ENCODE results near the gene SERPINF2.
"Not testable (repeated sequence)": the region's sequence is repeated elsewhere in the genome, so short reads cannot be mapped to it uniquely, and the experiment has no call there.

SERPINF2 gene

DNA sequence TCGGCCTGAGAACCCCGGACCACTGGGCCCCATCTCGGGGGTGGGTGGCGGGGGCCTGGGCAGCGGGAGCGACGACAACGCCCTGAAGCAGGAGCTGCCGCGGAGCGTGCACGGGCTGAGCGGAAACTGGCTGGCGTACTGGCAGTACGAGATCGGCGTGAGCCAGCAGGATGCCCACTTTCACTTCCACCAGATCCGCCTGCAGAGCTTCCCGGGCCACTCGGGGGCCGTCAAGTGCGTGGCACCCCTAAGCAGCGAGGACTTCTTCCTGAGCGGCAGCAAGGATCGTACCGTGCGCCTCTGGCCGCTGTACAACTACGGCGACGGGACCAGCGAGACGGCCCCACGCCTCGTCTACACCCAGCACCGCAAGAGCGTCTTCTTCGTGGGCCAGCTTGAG is 8.9 kb upstream of the SERPINF2 start:
- H3K36me3 Mint-ChIP-seq (ENCODE audit: low read depth), result peaks cover 100% of the 10 kb centered on the region
- intact Hi-C loops (cut with micrococcal nuclease), result no loop called here
- no peaks in the 10 kb centered on the region for H3K9me3 Mint-ChIP-seq
- H3K4me3 Mint-ChIP-seq, result no peak overlapping the region
- peaks cover 90% of the 10 kb centered on the region for H3K4me1 Mint-ChIP-seq (ENCODE audit: low read depth)
- no peaks in the 10 kb centered on the region for H3K27me3 Mint-ChIP-seq
- peak overlapping the region; percentile 51 for H3K27ac Mint-ChIP-seq

DNA sequence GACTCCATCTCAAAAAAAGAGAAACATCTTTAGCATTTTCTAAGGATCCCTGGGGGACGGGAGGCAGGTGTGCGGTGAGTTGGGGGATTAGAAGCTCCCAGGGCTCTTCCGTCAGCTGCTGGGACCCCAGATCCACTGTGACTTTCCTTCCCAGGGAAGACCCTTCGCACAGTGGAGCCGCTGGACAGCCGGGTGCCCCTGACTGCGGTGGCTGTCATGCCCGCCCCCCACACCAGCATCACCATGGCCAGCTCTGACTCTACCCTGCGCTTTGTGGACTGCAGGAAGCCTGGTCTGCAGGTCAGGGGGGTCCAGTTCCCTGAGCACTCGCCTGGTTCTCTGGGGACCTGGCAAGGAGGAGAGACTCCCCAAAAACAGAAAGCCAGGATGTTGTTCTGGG is 7.3 kb upstream of the SERPINF2 start:
- H3K4me3 Mint-ChIP-seq, result no peak overlapping the region
- H3K27ac Mint-ChIP-seq, result peak overlapping the region; percentile 92
- no peaks in the 10 kb centered on the region for H3K9me3 Mint-ChIP-seq
- peaks cover 85% of the 10 kb centered on the region for H3K36me3 Mint-ChIP-seq (ENCODE audit: low read depth)
- H3K4me1 Mint-ChIP-seq (ENCODE audit: low read depth), result peaks cover 74% of the 10 kb centered on the region
- H3K27me3 Mint-ChIP-seq, result no peaks in the 10 kb centered on the region
- intact Hi-C loops (cut with micrococcal nuclease), result loop anchor here (5.0 kb wide), 1 partner anchor 47 kb away; no protein-coding TSS in a partner anchor

DNA sequence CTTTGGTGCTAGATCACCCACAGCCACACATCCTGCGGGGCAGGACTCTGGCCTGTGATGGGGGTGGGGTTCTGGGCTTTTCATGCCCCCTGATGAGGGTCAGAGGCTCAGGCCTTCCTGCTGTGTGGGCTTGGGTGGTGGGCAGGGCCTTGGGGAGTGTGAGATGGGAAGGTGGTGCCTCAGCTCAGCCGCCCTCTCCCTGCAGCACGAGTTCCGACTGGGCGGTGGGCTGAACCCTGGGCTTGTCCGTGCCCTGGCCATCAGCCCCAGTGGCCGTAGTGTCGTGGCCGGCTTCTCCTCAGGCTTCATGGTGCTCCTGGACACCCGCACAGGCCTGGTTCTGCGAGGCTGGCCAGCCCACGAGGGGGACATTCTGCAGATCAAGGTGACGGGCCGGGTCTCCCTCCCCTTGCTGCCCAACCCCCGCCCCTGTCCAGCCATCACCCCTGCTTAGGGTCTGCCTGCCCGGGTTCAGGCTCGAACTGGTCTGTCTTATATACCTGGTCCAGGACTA is 6.8 kb upstream of the SERPINF2 start:
- H3K9me3 Mint-ChIP-seq, result no peaks in the 10 kb centered on the region
- H3K36me3 Mint-ChIP-seq (ENCODE audit: low read depth), result peaks cover 80% of the 10 kb centered on the region
- H3K4me3 Mint-ChIP-seq, result no peak overlapping the region
- no peaks in the 10 kb centered on the region for H3K27me3 Mint-ChIP-seq
- H3K27ac Mint-ChIP-seq, result peak overlapping the region; percentile 92
- intact Hi-C loops (cut with micrococcal nuclease), result loop anchor here (5.0 kb wide), 1 partner anchor 46 kb away; no protein-coding TSS in a partner anchor
- H3K4me1 Mint-ChIP-seq (ENCODE audit: low read depth), result peaks cover 69% of the 10 kb centered on the region

DNA sequence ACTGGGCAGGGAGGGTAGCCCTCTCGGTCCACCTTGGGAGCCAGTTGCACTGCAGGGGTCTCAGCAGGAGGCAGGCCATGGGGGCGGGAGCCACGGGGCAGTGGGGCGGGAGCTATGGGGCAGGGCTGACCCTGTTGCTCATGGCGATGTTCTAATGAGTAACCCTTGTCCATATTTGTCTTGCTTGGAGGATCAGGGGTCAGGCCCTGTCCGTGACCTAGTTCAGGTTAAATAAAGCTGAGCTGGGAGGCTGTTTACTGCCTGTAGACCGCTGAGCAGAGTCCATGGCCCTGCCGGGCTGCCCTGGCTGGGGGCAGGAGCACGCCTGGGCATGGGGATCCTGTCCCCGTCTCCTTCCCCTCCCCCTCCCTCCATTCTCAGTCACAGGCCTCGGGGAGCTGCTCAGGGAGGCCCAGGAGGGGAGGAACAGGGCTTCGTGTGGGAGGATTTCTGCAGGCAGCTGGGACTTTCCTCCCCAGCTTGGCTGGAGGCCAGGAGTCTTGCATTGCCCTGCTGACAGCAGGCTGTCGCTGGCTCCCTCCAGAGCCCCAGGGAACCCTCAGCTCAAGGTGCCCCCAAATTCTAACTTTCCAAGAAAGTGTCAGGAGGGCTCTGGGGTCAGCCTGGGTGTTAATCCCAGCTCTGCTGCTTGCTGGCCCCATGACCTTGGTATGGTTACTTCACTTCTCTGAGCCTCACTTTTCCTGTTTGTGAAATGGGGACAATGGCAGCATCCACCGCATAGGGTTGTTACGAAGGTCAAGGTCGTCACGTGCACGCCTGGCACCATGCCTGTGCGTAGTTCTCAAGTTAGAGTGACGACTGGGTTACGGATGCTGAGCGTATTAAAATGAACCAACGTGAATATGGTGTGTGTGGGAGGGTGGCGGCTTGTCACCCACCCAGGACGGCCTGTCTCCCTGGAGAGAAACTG is 6.1 kb upstream of the SERPINF2 start:
- intact Hi-C loops (cut with micrococcal nuclease), result loop anchor here (5.0 kb wide), 1 partner anchor 46 kb away; no protein-coding TSS in a partner anchor
- Mint-ChIP-seq H3K27ac (peak overlapping the region; percentile 92), H3K4me1 (ENCODE audit: low read depth) (peaks cover 68% of the 10 kb centered on the region), H3K36me3 (ENCODE audit: low read depth) (peaks cover 74% of the 10 kb centered on the region), H3K4me3 (peak overlapping the region; percentile 51), H3K9me3 (no peaks in the 10 kb centered on the region), H3K27me3 (no peaks in the 10 kb centered on the region)

DNA sequence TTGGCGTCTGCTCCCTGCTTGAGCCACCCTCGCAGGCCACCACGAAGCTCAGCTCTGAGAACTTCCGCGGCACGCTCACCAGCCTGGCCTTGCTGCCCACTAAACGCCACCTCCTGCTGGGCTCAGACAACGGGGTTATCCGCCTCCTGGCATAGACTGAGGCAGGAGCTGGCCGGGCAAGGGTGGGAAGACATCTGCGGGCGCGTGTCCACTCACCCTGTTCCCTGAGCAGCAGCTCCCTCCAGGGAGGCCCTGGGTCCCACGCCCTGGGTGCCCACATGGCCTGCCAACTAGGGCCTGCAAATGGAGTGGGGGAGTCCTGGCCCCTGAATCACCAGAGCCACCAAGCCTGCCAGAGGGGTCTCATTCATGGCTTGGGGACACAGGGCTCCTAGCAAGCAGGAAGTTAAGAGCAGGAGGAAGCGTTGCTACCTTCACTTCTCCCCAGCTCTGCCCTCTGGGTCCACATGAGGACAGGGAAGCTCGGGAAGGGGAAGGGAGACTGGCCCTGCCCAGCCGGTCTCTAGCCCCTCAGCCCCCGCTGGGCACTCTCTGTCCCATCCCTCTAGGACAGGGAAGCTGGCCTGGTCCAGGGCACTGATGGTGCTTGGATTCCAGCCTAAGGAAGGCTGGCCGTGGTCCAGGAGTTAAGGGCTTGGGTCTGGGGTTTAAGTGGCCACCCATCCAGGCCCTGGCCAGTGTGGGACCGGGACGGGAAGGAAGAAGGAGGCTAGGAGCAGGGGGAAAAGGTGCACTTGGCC is 5.0 kb upstream of the SERPINF2 start:
- intact Hi-C loops (cut with micrococcal nuclease), result loop anchor here (5.0 kb wide), 1 partner anchor 45 kb away; no protein-coding TSS in a partner anchor
- peak overlapping the region; percentile 51 for H3K4me3 Mint-ChIP-seq
- H3K4me1 Mint-ChIP-seq (ENCODE audit: low read depth), result peaks cover 73% of the 10 kb centered on the region
- peak overlapping the region; percentile 92 for H3K27ac Mint-ChIP-seq
- H3K9me3 Mint-ChIP-seq, result no peaks in the 10 kb centered on the region
- H3K27me3 Mint-ChIP-seq, result no peaks in the 10 kb centered on the region
- H3K36me3 Mint-ChIP-seq (ENCODE audit: low read depth), result peaks cover 74% of the 10 kb centered on the region

DNA sequence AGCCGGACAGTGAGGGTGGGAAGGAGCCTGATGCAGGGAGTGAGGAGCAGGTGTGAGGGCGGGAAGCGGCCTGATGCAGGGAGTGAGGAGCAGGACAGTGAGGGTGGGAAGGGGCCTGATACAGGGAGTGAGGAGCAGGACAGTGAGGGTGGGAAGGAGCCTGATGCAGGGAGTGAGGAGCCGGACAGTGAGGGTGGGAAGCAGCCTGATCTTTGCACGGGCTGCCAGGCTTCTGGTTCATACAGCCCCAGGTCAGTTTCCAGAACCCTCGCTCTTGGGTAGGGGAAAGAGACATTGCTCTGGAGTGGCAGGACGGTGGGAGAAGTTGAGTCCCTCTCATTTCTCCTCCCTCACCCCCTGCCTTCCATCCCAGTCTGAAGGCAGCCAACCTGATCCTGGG is 772 bp upstream of the SERPINF2 start:
- Mint-ChIP-seq H3K27ac (peak overlapping the region; percentile 42), H3K4me1 (ENCODE audit: low read depth) (peaks cover 37% of the 10 kb centered on the region), H3K36me3 (ENCODE audit: low read depth) (peaks cover 57% of the 10 kb centered on the region)
- H3K27me3 Mint-ChIP-seq; H3K4me3 Mint-ChIP-seq; intact Hi-C loops (cut with micrococcal nuclease); H3K9me3 Mint-ChIP-seq: not testable (repeated sequence)

DNA sequence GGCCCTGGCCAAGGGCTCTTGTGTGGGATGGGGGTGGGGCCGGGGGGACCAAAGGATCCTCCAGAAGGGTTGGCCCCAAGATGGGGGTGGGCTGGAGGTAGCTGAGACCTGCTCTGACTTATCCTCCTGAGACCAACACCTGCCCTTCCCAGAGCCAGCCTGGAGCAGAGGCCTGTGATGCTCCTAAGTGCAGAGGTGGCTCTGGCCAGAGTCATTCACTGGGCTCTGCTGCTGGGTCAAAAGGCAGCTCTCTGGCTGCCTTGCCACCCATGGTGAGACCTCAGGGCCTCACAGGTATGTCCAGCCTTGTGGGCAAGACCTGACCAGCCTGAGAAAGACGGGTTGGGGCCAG is 393 bp downstream of the SERPINF2 start:
- Mint-ChIP-seq H3K4me1 (ENCODE audit: low read depth) (peaks cover 25% of the 10 kb centered on the region), H3K4me3 (no peak overlapping the region), H3K9me3 (no peaks in the 10 kb centered on the region), H3K27ac (peak overlapping the region; percentile 42), H3K27me3 (no peaks in the 10 kb centered on the region), H3K36me3 (ENCODE audit: low read depth) (peaks cover 57% of the 10 kb centered on the region)
- intact Hi-C loops (cut with micrococcal nuclease), result no loop called here

DNA sequence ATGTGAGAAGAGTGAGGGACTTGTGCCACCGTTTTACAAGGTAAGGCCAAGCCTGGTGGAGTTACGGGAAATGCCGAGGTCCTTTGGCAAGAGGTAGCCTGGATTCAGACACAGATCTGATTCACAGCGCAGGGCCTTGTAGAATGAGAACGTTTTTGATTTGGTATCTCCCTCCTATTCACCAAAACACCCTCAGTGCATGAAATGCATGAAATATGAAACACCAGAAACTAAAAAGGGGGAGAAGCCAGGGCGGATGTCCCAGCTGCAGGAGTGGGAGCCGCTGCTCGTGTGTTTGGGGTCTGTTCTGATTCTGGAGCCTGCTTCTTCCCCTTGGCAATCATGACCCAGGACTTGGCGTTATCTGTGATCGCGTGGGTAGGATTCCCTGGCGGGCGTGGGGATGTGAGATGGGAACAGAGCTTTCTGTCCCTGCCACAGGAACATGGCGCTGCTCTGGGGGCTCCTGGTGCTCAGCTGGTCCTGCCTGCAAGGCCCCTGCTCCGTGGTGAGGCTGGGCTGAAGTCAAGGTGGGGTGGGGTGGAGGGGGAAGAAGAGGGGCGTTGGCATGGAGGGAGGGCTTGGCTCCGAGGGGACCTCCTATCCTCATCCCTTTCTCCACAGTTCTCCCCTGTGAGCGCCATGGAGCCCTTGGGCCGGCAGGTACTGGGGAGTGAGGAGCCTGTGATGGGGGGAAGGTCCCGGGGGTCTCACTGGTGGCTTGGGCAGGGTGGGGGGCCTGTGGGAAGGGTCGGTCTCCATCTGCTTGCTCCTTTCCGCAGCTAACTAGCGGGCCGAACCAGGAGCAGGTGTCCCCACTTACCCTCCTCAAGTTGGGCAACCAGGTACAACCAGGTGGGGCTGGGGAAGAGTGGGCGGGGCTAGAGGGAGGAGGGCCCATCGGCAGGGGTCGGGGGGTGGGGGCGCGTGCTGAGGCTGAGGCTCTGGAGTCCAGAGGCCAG is 2.2 kb downstream of the SERPINF2 start:
- Mint-ChIP-seq H3K36me3 (ENCODE audit: low read depth) (peaks cover 60% of the 10 kb centered on the region), H3K9me3 (no peaks in the 10 kb centered on the region), H3K4me3 (no peak overlapping the region), H3K27ac (no peak overlapping the region), H3K4me1 (ENCODE audit: low read depth) (peaks cover 33% of the 10 kb centered on the region), H3K27me3 (no peaks in the 10 kb centered on the region)
- intact Hi-C loops (cut with micrococcal nuclease), result no loop called here

DNA sequence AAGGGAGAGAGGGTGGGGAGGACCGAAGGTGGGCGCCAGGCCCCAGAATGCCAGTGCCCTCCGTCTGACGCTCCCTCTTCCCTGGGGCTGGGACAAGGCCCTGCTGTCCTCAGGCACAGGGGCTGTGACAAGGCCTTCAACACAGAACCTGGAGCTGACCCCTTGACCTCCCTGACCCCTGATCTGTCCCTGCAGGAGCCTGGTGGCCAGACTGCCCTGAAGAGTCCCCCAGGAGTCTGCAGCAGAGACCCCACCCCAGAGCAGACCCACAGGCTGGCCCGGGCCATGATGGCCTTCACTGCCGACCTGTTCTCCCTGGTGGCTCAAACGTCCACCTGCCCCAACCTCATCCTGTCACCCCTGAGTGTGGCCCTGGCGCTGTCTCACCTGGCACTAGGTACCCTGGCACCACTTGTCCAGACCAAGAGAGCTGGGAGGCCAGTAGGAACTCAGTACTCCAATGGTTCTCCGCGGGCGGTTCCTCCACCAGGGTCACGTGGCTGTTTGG is 2.9 kb downstream of the SERPINF2 start:
- H3K36me3 Mint-ChIP-seq (ENCODE audit: low read depth), result peaks cover 60% of the 10 kb centered on the region
- no peaks in the 10 kb centered on the region for H3K9me3 Mint-ChIP-seq
- H3K4me3 Mint-ChIP-seq, result no peak overlapping the region
- intact Hi-C loops (cut with micrococcal nuclease), result no loop called here
- H3K27ac Mint-ChIP-seq, result no peak overlapping the region
- H3K27me3 Mint-ChIP-seq, result no peaks in the 10 kb centered on the region
- peaks cover 40% of the 10 kb centered on the region for H3K4me1 Mint-ChIP-seq (ENCODE audit: low read depth)

DNA sequence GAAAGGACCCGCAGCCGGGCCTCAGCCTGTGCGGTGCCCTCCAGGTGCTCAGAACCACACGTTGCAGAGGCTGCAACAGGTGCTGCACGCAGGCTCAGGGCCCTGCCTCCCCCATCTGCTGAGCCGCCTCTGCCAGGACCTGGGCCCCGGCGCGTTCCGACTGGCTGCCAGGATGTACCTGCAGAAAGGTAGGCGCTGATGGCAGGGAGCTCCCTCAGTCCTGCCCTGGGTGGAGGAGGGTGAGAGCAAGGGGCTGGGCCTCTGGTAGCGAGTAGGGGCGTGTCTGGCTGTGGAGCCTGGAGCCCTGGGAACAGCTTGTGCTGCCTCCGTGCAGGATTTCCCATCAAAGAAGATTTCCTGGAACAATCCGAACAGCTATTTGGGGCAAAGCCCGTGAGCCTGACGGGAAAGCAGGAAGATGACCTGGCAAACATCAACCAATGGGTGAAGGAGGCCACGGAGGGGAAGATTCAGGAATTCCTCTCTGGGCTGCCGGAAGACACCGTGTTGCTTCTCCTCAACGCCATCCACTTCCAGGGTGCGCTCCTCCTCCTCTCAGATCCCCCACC is 4.4 kb downstream of the SERPINF2 start:
- peaks cover 54% of the 10 kb centered on the region for H3K36me3 Mint-ChIP-seq (ENCODE audit: low read depth)
- no peaks in the 10 kb centered on the region for H3K9me3 Mint-ChIP-seq
- H3K27me3 Mint-ChIP-seq, result no peaks in the 10 kb centered on the region
- peak overlapping the region; percentile 46 for H3K27ac Mint-ChIP-seq
- intact Hi-C loops (cut with micrococcal nuclease), result no loop called here
- H3K4me3 Mint-ChIP-seq, result no peak overlapping the region
- peaks cover 48% of the 10 kb centered on the region for H3K4me1 Mint-ChIP-seq (ENCODE audit: low read depth)

DNA sequence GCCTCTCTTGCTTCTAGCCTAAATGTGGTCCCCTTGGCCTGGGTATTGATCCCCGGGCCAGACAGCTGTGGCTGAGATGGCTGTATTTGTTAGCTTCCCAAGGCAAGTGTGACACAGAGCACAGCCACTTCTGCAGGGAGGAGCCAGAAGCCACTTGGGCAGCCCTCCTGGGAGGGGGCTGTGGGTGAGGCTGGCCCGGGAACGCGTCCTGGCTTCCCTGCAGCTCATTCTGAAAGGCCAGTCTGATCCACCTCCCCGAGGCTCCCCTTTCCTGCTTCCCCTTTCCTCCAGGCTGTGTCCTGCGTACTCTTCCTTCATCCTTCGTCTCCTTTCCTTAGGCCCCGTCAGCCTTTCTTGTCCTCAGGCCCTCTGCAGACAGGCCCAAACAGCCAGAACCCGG is 8.0 kb downstream of the SERPINF2 start:
- Mint-ChIP-seq H3K36me3 (ENCODE audit: low read depth) (peaks cover 36% of the 10 kb centered on the region), H3K4me3 (peak overlapping the region; percentile 9), H3K9me3 (no peaks in the 10 kb centered on the region), H3K4me1 (ENCODE audit: low read depth) (peaks cover 70% of the 10 kb centered on the region), H3K27ac (peak overlapping the region; percentile 98), H3K27me3 (peaks cover 2% of the 10 kb centered on the region)
- intact Hi-C loops (cut with micrococcal nuclease), result no loop called here

DNA sequence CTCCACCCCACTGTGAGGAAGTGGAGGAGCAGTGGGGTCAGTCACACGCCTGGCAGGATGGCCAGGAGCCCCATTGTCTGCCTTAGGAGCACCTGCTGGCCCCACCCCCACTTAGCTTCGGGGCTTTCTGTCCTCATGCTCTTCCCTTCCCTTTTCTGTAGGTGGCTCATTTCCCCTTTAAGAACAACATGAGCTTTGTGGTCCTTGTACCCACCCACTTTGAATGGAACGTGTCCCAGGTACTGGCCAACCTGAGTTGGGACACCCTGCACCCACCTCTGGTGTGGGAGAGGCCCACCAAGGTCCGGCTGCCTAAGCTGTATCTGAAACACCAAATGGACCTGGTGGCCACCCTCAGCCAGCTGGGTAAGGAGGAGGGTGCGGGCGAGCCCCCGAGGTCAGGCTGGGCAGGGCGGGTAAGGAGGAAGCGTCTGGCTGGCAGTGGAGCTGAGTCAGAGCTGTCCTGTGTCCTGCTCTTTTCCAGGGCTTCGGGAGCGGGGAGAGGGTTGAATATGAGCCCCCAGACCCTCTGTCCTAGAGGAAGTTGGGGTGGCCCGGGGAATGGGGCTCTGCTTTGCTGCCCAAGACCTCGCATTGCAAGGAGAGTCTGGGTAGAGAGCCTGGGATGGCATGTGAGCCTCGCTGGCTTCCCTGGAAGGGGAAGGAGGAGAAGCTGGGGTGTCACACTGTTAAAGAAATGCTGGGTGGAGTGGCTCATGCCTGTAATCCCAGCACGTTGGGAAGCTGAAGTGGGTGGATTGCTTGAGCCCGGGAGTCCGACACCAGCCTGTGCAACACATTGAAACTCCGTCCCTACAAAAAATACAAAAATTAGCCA is 10.0 kb downstream of the SERPINF2 start:
- peaks cover 89% of the 10 kb centered on the region for H3K4me1 Mint-ChIP-seq (ENCODE audit: low read depth)
- intact Hi-C loops (cut with micrococcal nuclease), result no loop called here
- H3K4me3 Mint-ChIP-seq, result peak overlapping the region; percentile 76
- H3K27me3 Mint-ChIP-seq, result peaks cover 3% of the 10 kb centered on the region
- H3K9me3 Mint-ChIP-seq, result no peaks in the 10 kb centered on the region
- H3K36me3 Mint-ChIP-seq (ENCODE audit: low read depth), result peaks cover 16% of the 10 kb centered on the region
- peak overlapping the region; percentile 98 for H3K27ac Mint-ChIP-seq

Data from dendritic cell treated with granulocyte-macrophage colony-stimulating factor and Interleukin-4, amounts not matched to agents 40 ng/mL and 50 ng/mL, for 4 days (primary cell).